Neural cell (in vitro differentiated cells): ENCODE data around the gene GRM5. TPM values are rescaled to one million over a fixed set of nuclear protein-coding genes. Genes with fewer than 3 reads are reported as not detected.
"Not testable (repeated sequence)": the region's sequence is repeated elsewhere in the genome, so short reads cannot be mapped to it uniquely, and the experiment has no call there.

Experiments used
- H2AFZ ChIP-seq: fragments of 200-600, 300-800 bp; sonication (generic), shearing (Covaris generic); 2 replicates; pipeline ENCODE4 v1.6.0; 2014; ENCODE audit warnings: low read depth, mild to moderate bottlenecking, antibody characterized with exemption, low read length, moderate library complexity
- H3F3A ChIP-seq: fragments of 200-600 bp; shearing (Covaris generic); 2 replicates; pipeline ENCODE4 v1.6.1; 2016; ENCODE audit warnings: mild to moderate bottlenecking, moderate library complexity, mixed read lengths, antibody characterized with exemption, low read length; ENCODE audit not compliant: insufficient read depth, poor library complexity, severe bottlenecking
- H3K27ac ChIP-seq: fragments of 200-600, 300-800 bp; sonication (generic), shearing (Covaris generic); 2 replicates; pipeline ENCODE4 v1.5.1; 2014; ENCODE audit warnings: mild to moderate bottlenecking, low read length, moderate library complexity
- H3K27me3 ChIP-seq: fragments of 300-800, 200-600 bp; sonication (generic), shearing (Covaris generic); 2 replicates; pipeline ENCODE4 v1.6.0; 2014; ENCODE audit warnings: mild to moderate bottlenecking, low read depth, low read length, moderate library complexity; ENCODE audit not compliant: insufficient read depth
- H3K36me3 ChIP-seq: fragments of 300-800, 200-600 bp; sonication (generic), shearing (Covaris generic); 2 replicates; pipeline ENCODE4 v1.5.1; 2014; ENCODE audit warnings: mild to moderate bottlenecking, antibody characterized with exemption, low read length, moderate library complexity; ENCODE audit not compliant: insufficient read depth
- H3K4me2 ChIP-seq: fragments of 300-800, 200-600 bp; sonication (generic), shearing (Covaris generic); 2 replicates; pipeline ENCODE4 v1.6.0; 2014; ENCODE audit warnings: mild to moderate bottlenecking, low read length
- H3K4me3 ChIP-seq: fragments of 300-800, 200-600 bp; sonication (generic), shearing (Covaris generic); 2 replicates; pipeline ENCODE4 v1.5.1; 2014; ENCODE audit warnings: mild to moderate bottlenecking, low read length, moderate library complexity
- H3K79me2 ChIP-seq: fragments of 200-600 bp; shearing (Covaris generic); replicated peaks from 2 replicates; pipeline ENCODE4 v1.6.0; 2014; ENCODE audit warnings: mild to moderate bottlenecking, low read length, moderate library complexity; ENCODE audit not compliant: insufficient read depth
- H3K9ac ChIP-seq: fragments of 300-800, 200-600 bp; sonication (generic), shearing (Covaris generic); 2 replicates; pipeline ENCODE4 v1.6.1; 2016; ENCODE audit warnings: mild to moderate bottlenecking, low read length, mixed read lengths
- H3K9me2 ChIP-seq: fragments of 200-600 bp; shearing (Covaris generic); 2 replicates; pipeline ENCODE4 v1.6.1; 2016; ENCODE audit warnings: mild to moderate bottlenecking, low read length, mixed read lengths; ENCODE audit not compliant: insufficient read depth
- H3K9me3 ChIP-seq: fragments of 200-600, 300-800 bp; sonication (generic), shearing (Covaris generic); 2 replicates; pipeline ENCODE4 v1.6.1; 2016; ENCODE audit warnings: mild to moderate bottlenecking, mixed run types, low read length, moderate library complexity, mixed read lengths
- H4K20me1 ChIP-seq: fragments of 200-600 bp; shearing (Covaris generic); 2 replicates; pipeline ENCODE4 v1.6.1; 2016; ENCODE audit warnings: mild to moderate bottlenecking, mixed run types; ENCODE audit not compliant: insufficient read depth
- EP300 ChIP-seq: fragments of 450-650 bp; conservative IDR thresholded peaks from 2 replicates; pipeline ENCODE4 v1.6.1; 2014; ENCODE audit warnings: antibody characterized with exemption, mild to moderate bottlenecking, moderate library complexity; ENCODE audit not compliant: poor library complexity, severe bottlenecking
- MXI1 ChIP-seq: fragments of 450-650 bp; conservative IDR thresholded peaks from 2 replicates; pipeline ENCODE4 v1.6.1; 2014; ENCODE audit warnings: antibody characterized with exemption, mild to moderate bottlenecking; ENCODE audit not compliant: poor library complexity, severe bottlenecking
- RAD21 ChIP-seq: fragments of 450-650 bp; conservative IDR thresholded peaks from 2 replicates; pipeline ENCODE4 v1.6.1; 2014; ENCODE audit warnings: antibody characterized with exemption, mild to moderate bottlenecking, moderate library complexity
- SMC3 ChIP-seq: fragments of 450-650 bp; conservative IDR thresholded peaks from 2 replicates; pipeline ENCODE4 v1.6.1; 2014; ENCODE audit warnings: antibody characterized with exemption, mild to moderate bottlenecking, moderate library complexity; ENCODE audit not compliant: poor library complexity
- polyA minus RNA-seq: library from RNA; depleted of rRNA, polyadenylated mRNA; stranded (reverse); fragments of >200 nt; gene quantifications from 2 replicates; pipeline ENCODE4 v1.2.3, GENCODE V29; 2014
- polyA plus RNA-seq: library from polyadenylated mRNA; depleted of rRNA; stranded (reverse); fragments of >200 nt; gene quantifications from 2 replicates; pipeline ENCODE4 v1.2.3, GENCODE V29; 2014
- TF ChIP-seq, protein P1 (sequence below): fragments of 450-650 bp; IDR thresholded peaks from 2 replicates; pipeline ENCODE4 v1.5.1; 2014; ENCODE audit warnings: antibody characterized with exemption, mild to moderate bottlenecking, moderate library complexity; ENCODE audit not compliant: poor library complexity, severe bottlenecking

GRM5 gene
- polyA plus RNA-seq: 11.8 and 11.9 TPM in 2 replicates
- 58.2 and 65.5 TPM in 2 replicates for polyA minus RNA-seq

DNA sequence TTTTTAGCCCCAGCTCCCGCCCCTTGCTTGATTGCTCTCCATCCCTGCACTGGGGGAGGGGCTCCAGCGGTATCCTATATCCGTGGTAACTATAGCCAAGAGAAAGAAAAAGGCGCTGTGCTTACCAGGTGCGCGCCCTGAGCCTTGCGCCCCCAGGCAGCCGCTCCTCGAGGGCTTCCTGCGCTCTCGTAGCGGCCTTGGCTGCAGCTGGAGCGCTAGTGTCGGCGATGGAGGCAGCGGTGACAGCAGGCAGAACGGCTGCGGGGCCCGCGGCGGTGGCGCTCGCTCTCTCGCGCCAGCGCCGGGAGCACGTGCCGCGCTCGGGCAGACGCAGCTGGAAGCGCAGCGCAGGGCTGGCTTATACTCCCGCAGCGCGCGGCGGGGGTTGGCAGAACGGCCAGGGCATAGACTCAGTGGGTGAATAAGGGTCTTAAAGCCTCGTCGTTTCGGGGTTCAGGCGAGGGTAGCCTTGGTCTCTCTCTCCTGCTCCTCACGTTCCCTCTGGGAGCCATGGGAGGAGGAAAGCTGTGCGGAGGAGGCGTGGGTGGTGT lies at the start of gene GRM5:
Gene GRM5 (minus strand): TSS at position 332 of the 551 bp plus-strand sequence. CDS start 18,110 bp downstream, outside the sequence.
- Histone ChIP-seq H3K4me2 (peak within 1 kb of the TSS; percentile 65), H3K9ac (peak within 1 kb of the TSS; percentile 54), H2AFZ (peak within 1 kb of the TSS; percentile 33), H3K4me3 (peak within 1 kb of the TSS; percentile 68), H3K27me3 (peaks cover 42% of the 10 kb centered on the region)
- not testable (repeated sequence) for H3K36me3 ChIP-seq, H3F3A ChIP-seq, H3K9me2 ChIP-seq, H3K27ac ChIP-seq, H3K79me2 ChIP-seq, H4K20me1 ChIP-seq, H3K9me3 ChIP-seq
- TF ChIP-seq RAD21 (peak; percentile 37), MXI1 (peak; percentile 67), SMC3 (peak; percentile 35), EP300 (peak; percentile 14)
- TF ChIP-seq, protein P1, sequence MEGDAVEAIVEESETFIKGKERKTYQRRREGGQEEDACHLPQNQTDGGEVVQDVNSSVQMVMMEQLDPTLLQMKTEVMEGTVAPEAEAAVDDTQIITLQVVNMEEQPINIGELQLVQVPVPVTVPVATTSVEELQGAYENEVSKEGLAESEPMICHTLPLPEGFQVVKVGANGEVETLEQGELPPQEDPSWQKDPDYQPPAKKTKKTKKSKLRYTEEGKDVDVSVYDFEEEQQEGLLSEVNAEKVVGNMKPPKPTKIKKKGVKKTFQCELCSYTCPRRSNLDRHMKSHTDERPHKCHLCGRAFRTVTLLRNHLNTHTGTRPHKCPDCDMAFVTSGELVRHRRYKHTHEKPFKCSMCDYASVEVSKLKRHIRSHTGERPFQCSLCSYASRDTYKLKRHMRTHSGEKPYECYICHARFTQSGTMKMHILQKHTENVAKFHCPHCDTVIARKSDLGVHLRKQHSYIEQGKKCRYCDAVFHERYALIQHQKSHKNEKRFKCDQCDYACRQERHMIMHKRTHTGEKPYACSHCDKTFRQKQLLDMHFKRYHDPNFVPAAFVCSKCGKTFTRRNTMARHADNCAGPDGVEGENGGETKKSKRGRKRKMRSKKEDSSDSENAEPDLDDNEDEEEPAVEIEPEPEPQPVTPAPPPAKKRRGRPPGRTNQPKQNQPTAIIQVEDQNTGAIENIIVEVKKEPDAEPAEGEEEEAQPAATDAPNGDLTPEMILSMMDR: peak; percentile 36

DNA sequence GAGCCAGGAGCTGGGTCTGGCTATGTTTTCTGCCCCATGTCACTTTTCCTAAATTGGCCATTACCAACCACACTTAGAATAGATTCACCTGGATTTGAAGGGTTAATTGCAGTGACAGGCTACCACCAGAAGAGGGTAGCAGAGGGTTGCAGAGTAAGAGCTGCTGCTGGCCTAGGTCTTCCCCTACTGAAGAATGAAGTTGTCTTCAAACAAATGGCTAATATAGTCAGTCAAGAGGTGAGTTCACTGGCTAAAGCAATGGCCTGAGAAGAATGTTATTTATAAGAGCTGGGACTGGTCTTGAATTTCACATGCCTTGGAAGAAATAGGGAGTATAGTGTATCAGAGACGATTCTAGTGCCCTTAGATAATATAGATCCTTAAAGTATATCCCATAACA lies 32.2 kb upstream of the GRM5 start:
- not testable (repeated sequence) for H3K9ac ChIP-seq, H4K20me1 ChIP-seq, H3K36me3 ChIP-seq, H3F3A ChIP-seq, H3K4me2 ChIP-seq, H3K27me3 ChIP-seq, H3K9me2 ChIP-seq, H2AFZ ChIP-seq, H3K4me3 ChIP-seq, H3K27ac ChIP-seq, H3K79me2 ChIP-seq, H3K9me3 ChIP-seq
- TF ChIP-seq SMC3: peak; percentile 76
- TF ChIP-seq, protein P1: peak; percentile 66
- TF ChIP-seq RAD21: peak; percentile 68

DNA sequence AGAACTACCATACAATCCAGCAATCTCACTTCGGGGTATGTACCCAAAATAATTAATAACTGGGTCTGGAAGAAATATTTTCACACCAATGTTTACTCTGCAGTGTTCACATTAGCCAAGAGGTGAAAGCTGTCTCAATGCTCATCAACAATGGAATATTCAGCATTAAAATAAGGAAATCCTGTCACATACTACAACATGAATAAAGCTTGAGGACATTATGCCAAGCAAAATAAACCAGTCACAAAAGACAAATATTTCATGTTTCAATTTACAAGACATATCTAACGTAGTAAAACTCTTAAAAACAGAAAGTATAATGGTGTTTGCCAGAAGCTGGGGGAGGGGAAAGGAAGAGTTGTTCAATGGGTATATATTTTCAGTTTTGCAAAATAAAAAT lies 28.0 kb upstream of the GRM5 start:
- H3K79me2 ChIP-seq, H3K27ac ChIP-seq, H3K36me3 ChIP-seq, H3K9ac ChIP-seq, H3K4me3 ChIP-seq, H3F3A ChIP-seq, H2AFZ ChIP-seq, H3K9me3 ChIP-seq, H3K4me2 ChIP-seq, H4K20me1 ChIP-seq, H3K9me2 ChIP-seq, H3K27me3 ChIP-seq: not testable (repeated sequence)

- H3K27me3 ChIP-seq, H4K20me1 ChIP-seq, H3K9me3 ChIP-seq, H3K9me2 ChIP-seq, H3F3A ChIP-seq, H3K4me2 ChIP-seq, H3K4me3 ChIP-seq, H3K27ac ChIP-seq, H3K36me3 ChIP-seq, H2AFZ ChIP-seq, H3K9ac ChIP-seq, H3K79me2 ChIP-seq: not testable (repeated sequence)
Measured at GRCh38 chr11:89084951-89085350, 19.2 kb upstream of the GRM5 start.

- H3K79me2 ChIP-seq, H4K20me1 ChIP-seq, H3K4me3 ChIP-seq, H2AFZ ChIP-seq, H3K9ac ChIP-seq, H3K9me3 ChIP-seq, H3K4me2 ChIP-seq, H3K36me3 ChIP-seq, H3F3A ChIP-seq, H3K27me3 ChIP-seq, H3K9me2 ChIP-seq, H3K27ac ChIP-seq: not testable (repeated sequence)
Measured at GRCh38 chr11:89070911-89071310, 5.1 kb upstream of the GRM5 start.
